ENCODE measurements around the gene KMT2D.
A peak's percentile ranks its signal among the peaks of the same experiment; 100 is the strongest.

KMT2D gene, protein sequence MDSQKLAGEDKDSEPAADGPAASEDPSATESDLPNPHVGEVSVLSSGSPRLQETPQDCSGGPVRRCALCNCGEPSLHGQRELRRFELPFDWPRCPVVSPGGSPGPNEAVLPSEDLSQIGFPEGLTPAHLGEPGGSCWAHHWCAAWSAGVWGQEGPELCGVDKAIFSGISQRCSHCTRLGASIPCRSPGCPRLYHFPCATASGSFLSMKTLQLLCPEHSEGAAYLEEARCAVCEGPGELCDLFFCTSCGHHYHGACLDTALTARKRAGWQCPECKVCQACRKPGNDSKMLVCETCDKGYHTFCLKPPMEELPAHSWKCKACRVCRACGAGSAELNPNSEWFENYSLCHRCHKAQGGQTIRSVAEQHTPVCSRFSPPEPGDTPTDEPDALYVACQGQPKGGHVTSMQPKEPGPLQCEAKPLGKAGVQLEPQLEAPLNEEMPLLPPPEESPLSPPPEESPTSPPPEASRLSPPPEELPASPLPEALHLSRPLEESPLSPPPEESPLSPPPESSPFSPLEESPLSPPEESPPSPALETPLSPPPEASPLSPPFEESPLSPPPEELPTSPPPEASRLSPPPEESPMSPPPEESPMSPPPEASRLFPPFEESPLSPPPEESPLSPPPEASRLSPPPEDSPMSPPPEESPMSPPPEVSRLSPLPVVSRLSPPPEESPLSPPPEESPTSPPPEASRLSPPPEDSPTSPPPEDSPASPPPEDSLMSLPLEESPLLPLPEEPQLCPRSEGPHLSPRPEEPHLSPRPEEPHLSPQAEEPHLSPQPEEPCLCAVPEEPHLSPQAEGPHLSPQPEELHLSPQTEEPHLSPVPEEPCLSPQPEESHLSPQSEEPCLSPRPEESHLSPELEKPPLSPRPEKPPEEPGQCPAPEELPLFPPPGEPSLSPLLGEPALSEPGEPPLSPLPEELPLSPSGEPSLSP (N-terminal part only)

DNA sequence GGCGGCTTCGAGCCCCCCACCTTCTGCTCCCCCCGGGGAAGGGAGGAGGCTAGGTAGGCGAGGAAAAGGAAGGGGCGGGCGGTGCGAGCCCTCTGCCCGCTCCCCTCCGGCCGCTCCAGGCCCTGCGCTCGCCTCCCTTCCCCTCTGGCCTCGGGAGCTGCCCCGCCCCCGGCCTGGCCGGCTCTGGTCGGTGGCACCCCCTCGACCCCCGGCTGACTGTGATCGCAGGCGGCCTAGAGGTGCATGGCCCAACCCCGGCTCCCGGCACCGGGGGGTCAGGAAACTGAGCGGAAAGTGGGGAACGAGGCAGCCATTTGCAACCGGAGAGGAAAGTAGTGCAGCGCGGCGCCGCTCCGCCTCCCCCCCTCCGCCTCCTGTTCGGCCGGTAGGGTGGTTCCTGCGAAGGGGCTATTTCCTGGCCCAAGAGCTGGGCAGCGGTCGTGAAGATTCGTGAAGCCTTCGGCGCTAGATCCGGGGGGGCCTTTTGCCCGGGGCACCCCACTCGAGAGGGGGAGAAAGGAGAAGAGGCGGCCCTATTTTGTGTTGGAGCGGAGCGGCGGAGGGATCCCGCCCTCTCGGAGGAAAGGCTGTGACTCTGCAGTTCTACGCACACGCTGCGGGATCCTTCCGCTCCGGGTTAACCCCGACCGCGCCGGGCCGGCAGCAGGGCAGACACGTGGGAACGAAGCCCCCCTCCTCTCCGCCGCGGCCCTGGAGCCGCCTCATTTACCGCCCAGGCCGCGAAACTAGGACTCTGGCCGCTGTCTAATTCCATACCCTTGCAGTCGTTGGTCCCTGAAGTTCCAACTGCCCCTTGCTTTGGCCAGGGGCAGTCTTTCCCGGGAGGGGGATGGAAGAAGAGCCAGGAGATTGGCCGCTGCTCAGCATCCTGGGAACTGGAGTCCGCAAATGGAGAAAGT is at the start of gene KMT2D:
KMT2D (minus strand) TSS at position 558 of the 920 bp plus-strand sequence. CDS start 5,470 bp downstream, outside the sequence.
- peaks cover 21% of the 10 kb centered on the region for H3K4me1 ChIP-seq (ENCODE audit: insufficient read depth, low read length, poor library complexity, severe bottlenecking)
- peak within 1 kb of the TSS; percentile 86 for H3K4me3 ChIP-seq (ENCODE audit: low read length, poor library complexity, severe bottlenecking)

DNA sequence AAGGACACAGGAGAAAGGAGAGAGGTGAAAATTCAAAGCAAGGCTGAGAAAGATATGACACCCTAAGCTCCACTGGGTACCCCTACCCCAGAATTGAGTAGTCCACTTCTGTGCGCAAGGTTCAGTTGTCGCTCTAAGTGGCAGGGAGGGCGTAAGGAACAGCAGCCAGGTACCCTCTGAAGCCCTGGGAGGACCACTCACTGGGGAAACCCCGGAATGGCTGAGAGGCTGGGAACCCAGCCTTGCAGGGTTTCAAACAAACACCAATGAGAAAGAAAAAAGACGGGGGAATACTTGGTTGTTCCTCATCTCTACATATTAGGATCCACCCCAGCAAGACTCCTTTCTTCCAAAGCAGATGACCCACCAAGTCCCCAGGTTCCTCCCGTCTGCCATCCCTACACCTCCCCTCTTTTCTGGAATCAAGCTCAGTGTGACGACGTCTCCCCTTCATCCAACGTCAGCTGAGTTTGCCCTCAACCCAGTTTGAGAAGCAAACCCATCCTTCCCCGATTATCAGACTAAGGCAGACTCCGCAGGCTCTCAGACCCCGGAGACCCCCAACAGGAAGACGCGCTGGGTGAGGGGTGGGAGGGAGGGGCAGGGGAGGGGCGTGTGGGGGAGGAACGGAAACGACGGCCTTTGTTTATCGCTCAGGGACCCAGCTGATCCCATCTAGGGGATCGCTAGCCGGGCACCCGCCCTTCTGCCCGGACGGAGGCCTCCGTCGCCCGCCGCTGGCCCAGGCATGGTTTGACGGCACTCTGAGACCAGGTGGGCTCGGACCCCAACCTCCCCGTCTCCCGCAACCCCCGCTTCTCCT is 49.3 kb upstream of the KMT2D start:
- H3K27me3 ChIP-seq (ENCODE audit: insufficient read depth, low read length, poor library complexity, severe bottlenecking), result no peaks in the 10 kb centered on the region
- peak overlapping the region; percentile 85 for H3K4me2 ChIP-seq (ENCODE audit: low read depth, low read length, poor library complexity, severe bottlenecking)
- H3K9me3 ChIP-seq (ENCODE audit: insufficient read depth, low read depth, low read length), result no peaks in the 10 kb centered on the region
- H2AFZ ChIP-seq (ENCODE audit: low read length), result peak overlapping the region; percentile 68
- H4K20me1 ChIP-seq (ENCODE audit: insufficient read depth, low read length, poor library complexity, severe bottlenecking), result peaks cover 13% of the 10 kb centered on the region
- TF ChIP-seq, protein P1, sequence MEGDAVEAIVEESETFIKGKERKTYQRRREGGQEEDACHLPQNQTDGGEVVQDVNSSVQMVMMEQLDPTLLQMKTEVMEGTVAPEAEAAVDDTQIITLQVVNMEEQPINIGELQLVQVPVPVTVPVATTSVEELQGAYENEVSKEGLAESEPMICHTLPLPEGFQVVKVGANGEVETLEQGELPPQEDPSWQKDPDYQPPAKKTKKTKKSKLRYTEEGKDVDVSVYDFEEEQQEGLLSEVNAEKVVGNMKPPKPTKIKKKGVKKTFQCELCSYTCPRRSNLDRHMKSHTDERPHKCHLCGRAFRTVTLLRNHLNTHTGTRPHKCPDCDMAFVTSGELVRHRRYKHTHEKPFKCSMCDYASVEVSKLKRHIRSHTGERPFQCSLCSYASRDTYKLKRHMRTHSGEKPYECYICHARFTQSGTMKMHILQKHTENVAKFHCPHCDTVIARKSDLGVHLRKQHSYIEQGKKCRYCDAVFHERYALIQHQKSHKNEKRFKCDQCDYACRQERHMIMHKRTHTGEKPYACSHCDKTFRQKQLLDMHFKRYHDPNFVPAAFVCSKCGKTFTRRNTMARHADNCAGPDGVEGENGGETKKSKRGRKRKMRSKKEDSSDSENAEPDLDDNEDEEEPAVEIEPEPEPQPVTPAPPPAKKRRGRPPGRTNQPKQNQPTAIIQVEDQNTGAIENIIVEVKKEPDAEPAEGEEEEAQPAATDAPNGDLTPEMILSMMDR (conservative IDR thresholded peaks at IDR 0.05; ENCODE audit: low read length), result no peak
- no peak for TF ChIP-seq EZH2phosphoT487 (IDR thresholded peaks at IDR 0.05; ENCODE audit: borderline replicate concordance)
- no peaks in the 10 kb centered on the region for H3K9me2 ChIP-seq (replicated peaks; ENCODE audit: low read depth, low read length)
- peaks cover 39% of the 10 kb centered on the region for H3K79me2 ChIP-seq (ENCODE audit: insufficient read depth, low read length)
- no peaks in the 10 kb centered on the region for H3F3A ChIP-seq (ENCODE audit: low read depth)
- H3K36me3 ChIP-seq (ENCODE audit: insufficient read depth, low read length), result no peaks in the 10 kb centered on the region
- peaks cover 29% of the 10 kb centered on the region for H3K4me1 ChIP-seq (ENCODE audit: insufficient read depth, low read length, poor library complexity, severe bottlenecking)
- H3K9ac ChIP-seq (ENCODE audit: low read depth, low read length, poor library complexity, severe bottlenecking), result peak overlapping the region; percentile 95
- H3K4me3 ChIP-seq (ENCODE audit: low read length, poor library complexity, severe bottlenecking), result peak overlapping the region; percentile 100

More for the DNA sequence above, at the start of gene KMT2D:
- Histone ChIP-seq H4K20me1 (ENCODE audit: insufficient read depth, low read length, poor library complexity, severe bottlenecking) (peaks cover 45% of the 10 kb centered on the region), H3K36me3 (ENCODE audit: insufficient read depth, low read length) (no peaks in the 10 kb centered on the region; the same call in 1 of the 2 replicates), H3K27me3 (ENCODE audit: insufficient read depth, low read length, poor library complexity, severe bottlenecking) (peaks cover 12% of the 10 kb centered on the region), H3K4me2 (ENCODE audit: low read depth, low read length, poor library complexity, severe bottlenecking) (peak within 1 kb of the TSS; percentile 99), H3K79me2 (ENCODE audit: insufficient read depth, low read length) (peaks cover 60% of the 10 kb centered on the region), H3K9me2 (replicated peaks; ENCODE audit: low read depth, low read length) (no peaks in the 10 kb centered on the region), H3F3A (ENCODE audit: low read depth) (no peaks in the 10 kb centered on the region), H3K9ac (ENCODE audit: low read depth, low read length, poor library complexity, severe bottlenecking) (peak within 1 kb of the TSS; percentile 94), H3K9me3 (ENCODE audit: insufficient read depth, low read depth, low read length) (no peaks in the 10 kb centered on the region), H2AFZ (ENCODE audit: low read length) (peak within 1 kb of the TSS; percentile 93)
- TF ChIP-seq EZH2phosphoT487 (IDR thresholded peaks at IDR 0.05; ENCODE audit: borderline replicate concordance), result no peak
- TF ChIP-seq, protein P1 (conservative IDR thresholded peaks at IDR 0.05; ENCODE audit: low read length), result no peak

Measured in Loucy (cell line).